ENCODE results near the gene FKBP4.
"Not testable (repeated sequence)": the region's sequence is repeated elsewhere in the genome, so short reads cannot be mapped to it uniquely, and the experiment has no call there.

FKBP4 gene

DNA sequence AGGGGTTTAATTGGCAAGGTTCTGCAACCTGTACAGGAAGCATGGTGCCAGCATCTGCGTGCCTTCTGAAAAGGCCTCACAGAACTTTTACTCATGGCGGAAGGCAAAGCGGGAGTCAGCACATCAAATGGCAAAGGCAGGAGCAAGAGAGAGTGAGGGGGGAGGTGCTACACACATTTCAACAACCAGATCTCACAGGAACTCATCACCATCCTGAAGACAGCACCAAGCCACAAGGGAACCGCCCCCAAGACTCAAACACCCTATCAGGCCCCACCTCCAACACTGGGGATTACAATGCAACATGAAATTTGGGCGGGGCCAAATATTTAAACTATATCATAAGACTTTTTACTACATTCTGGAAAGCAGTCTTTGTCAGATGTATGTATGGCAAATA, 38.0 kb upstream of the FKBP4 start:
- no peak overlapping the region for H3K4me3 ChIP-seq (ENCODE audit: low read depth in 1 of 5, low read length in 5 of 5)
- no peak overlapping the region for H3K27ac ChIP-seq (ENCODE audit: low read depth, low read length)
- H3K9ac ChIP-seq (ENCODE audit: low read length in 5 of 5), result no peak overlapping the region
- H3K27me3 ChIP-seq (ENCODE audit: control insufficient read depth in 5 of 5, insufficient read depth in 4 of 5, low read length in 5 of 5), result no peaks in the 10 kb centered on the region
- H3K4me1 ChIP-seq (ENCODE audit: control insufficient read depth in 5 of 5, insufficient read depth in 5 of 5, low read length in 5 of 5), result peaks cover 0 to 4% (median 0%) of the 10 kb centered on the region in 5 donors
- peaks cover 0 to 3% (median 0%) of the 10 kb centered on the region in 5 donors for H3K9me3 ChIP-seq (ENCODE audit: control insufficient read depth in 5 of 5, low read length in 5 of 5)
- peaks cover 0 to 7% (median 4%) of the 10 kb centered on the region in 5 donors for H3K36me3 ChIP-seq (ENCODE audit: control insufficient read depth in 5 of 5, insufficient read depth in 5 of 5, low read length in 5 of 5)

- Histone ChIP-seq H3K9ac (ENCODE audit: low read length in 5 of 5) (no peak overlapping the region), H3K4me1 (ENCODE audit: control insufficient read depth in 5 of 5, insufficient read depth in 5 of 5, low read length in 5 of 5) (no peaks in the 10 kb centered on the region), H3K27ac (ENCODE audit: low read depth, low read length) (no peak overlapping the region), H3K9me3 (ENCODE audit: control insufficient read depth in 5 of 5, low read length in 5 of 5) (peaks cover 0 to 3% (median 0%) of the 10 kb centered on the region in 5 donors), H3K27me3 (ENCODE audit: control insufficient read depth in 5 of 5, insufficient read depth in 4 of 5, low read length in 5 of 5) (no peaks in the 10 kb centered on the region), H3K4me3 (ENCODE audit: low read depth in 1 of 5, low read length in 5 of 5) (no peak overlapping the region), H3K36me3 (ENCODE audit: control insufficient read depth in 5 of 5, insufficient read depth in 5 of 5, low read length in 5 of 5) (peaks cover 0 to 7% (median 4%) of the 10 kb centered on the region in 5 donors)
Observed at GRCh38 chr12:2759733-2760132, 35.0 kb upstream of the FKBP4 start.

GRCh38 chr12:2764398-2764797, 30.4 kb upstream of the FKBP4 start:
- Histone ChIP-seq H3K9me3 (ENCODE audit: control insufficient read depth in 5 of 5, low read length in 5 of 5) (no peaks in the 10 kb centered on the region), H3K27ac (ENCODE audit: low read depth, low read length) (no peak overlapping the region), H3K36me3 (ENCODE audit: control insufficient read depth in 5 of 5, insufficient read depth in 5 of 5, low read length in 5 of 5) (peaks cover 0 to 13% (median 4%) of the 10 kb centered on the region in 5 donors), H3K9ac (ENCODE audit: low read length in 5 of 5) (no peak overlapping the region), H3K4me1 (ENCODE audit: control insufficient read depth in 5 of 5, insufficient read depth in 5 of 5, low read length in 5 of 5) (no peaks in the 10 kb centered on the region), H3K4me3 (ENCODE audit: low read depth in 1 of 5, low read length in 5 of 5) (no peak overlapping the region), H3K27me3 (ENCODE audit: control insufficient read depth in 5 of 5, insufficient read depth in 4 of 5, low read length in 5 of 5) (no peaks in the 10 kb centered on the region)

- Histone ChIP-seq H3K9me3 (ENCODE audit: control insufficient read depth in 5 of 5, low read length in 5 of 5) (no peaks in the 10 kb centered on the region), H3K27ac (ENCODE audit: low read depth, low read length) (no peak overlapping the region), H3K9ac (ENCODE audit: low read length in 5 of 5) (no peak overlapping the region), H3K4me3 (ENCODE audit: low read depth in 1 of 5, low read length in 5 of 5) (no peak overlapping the region), H3K27me3 (ENCODE audit: control insufficient read depth in 5 of 5, insufficient read depth in 4 of 5, low read length in 5 of 5) (no peaks in the 10 kb centered on the region), H3K36me3 (ENCODE audit: control insufficient read depth in 5 of 5, insufficient read depth in 5 of 5, low read length in 5 of 5) (peaks cover 0 to 13% (median 4%) of the 10 kb centered on the region in 5 donors), H3K4me1 (ENCODE audit: control insufficient read depth in 5 of 5, insufficient read depth in 5 of 5, low read length in 5 of 5) (no peaks in the 10 kb centered on the region)
Observed at GRCh38 chr12:2765052-2765451, 29.7 kb upstream of the FKBP4 start.

GRCh38 chr12:2765608-2766007, 29.2 kb upstream of the FKBP4 start:
- Histone ChIP-seq H3K27ac (ENCODE audit: low read depth, low read length) (no peak overlapping the region), H3K4me3 (ENCODE audit: low read depth in 1 of 5, low read length in 5 of 5) (no peak overlapping the region), H3K9me3 (ENCODE audit: control insufficient read depth in 5 of 5, low read length in 5 of 5) (no peaks in the 10 kb centered on the region), H3K27me3 (ENCODE audit: control insufficient read depth in 5 of 5, insufficient read depth in 4 of 5, low read length in 5 of 5) (no peaks in the 10 kb centered on the region), H3K4me1 (ENCODE audit: control insufficient read depth in 5 of 5, insufficient read depth in 5 of 5, low read length in 5 of 5) (no peaks in the 10 kb centered on the region), H3K9ac (ENCODE audit: low read length in 5 of 5) (no peak overlapping the region), H3K36me3 (ENCODE audit: control insufficient read depth in 5 of 5, insufficient read depth in 5 of 5, low read length in 5 of 5) (peaks cover 0 to 11% (median 4%) of the 10 kb centered on the region in 5 donors)

GRCh38 chr12:2768224-2768961, 26.4 kb upstream of the FKBP4 start:
- Histone ChIP-seq H3K4me3 (ENCODE audit: low read depth in 1 of 5, low read length in 5 of 5) (no peak overlapping the region), H3K27me3 (ENCODE audit: control insufficient read depth in 5 of 5, insufficient read depth in 4 of 5, low read length in 5 of 5) (peaks cover 0 to 3% (median 0%) of the 10 kb centered on the region in 5 donors), H3K9me3 (ENCODE audit: control insufficient read depth in 5 of 5, low read length in 5 of 5) (no peaks in the 10 kb centered on the region), H3K27ac (ENCODE audit: low read depth, low read length) (no peak overlapping the region), H3K4me1 (ENCODE audit: control insufficient read depth in 5 of 5, insufficient read depth in 5 of 5, low read length in 5 of 5) (no peaks in the 10 kb centered on the region), H3K36me3 (ENCODE audit: control insufficient read depth in 5 of 5, insufficient read depth in 5 of 5, low read length in 5 of 5) (peaks cover 0 to 6% (median 0%) of the 10 kb centered on the region in 5 donors), H3K9ac (ENCODE audit: low read length in 5 of 5) (no peak overlapping the region)

GRCh38 chr12:2769866-2770533, 24.8 kb upstream of the FKBP4 start:
- no peaks in the 10 kb centered on the region for H3K4me1 ChIP-seq (ENCODE audit: control insufficient read depth in 5 of 5, insufficient read depth in 5 of 5, low read length in 5 of 5)

DNA sequence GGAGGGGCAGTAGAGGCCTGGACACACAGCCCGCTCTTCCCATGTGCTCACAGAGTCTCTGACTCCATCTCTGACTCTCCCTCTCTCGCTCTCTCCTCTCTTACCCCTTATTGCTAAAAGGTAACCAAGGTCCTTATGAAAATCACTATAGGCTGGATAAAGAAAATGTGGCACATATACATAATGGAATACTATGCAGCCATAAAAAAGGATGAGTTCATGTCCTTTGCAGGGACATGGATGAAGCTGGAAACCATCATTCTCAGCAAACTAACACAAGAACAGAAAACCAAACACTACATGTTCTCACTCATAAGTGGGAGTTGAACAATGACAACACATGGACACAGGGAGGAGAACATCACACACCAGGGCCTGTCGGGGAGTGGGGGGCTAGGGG, 24.2 kb upstream of the FKBP4 start:
- H3K4me3 ChIP-seq (ENCODE audit: low read depth in 1 of 5, low read length in 5 of 5); H3K27me3 ChIP-seq (ENCODE audit: control insufficient read depth in 5 of 5, insufficient read depth in 4 of 5, low read length in 5 of 5); H3K9ac ChIP-seq (ENCODE audit: low read length in 5 of 5); H3K9me3 ChIP-seq (ENCODE audit: control insufficient read depth in 5 of 5, low read length in 5 of 5); H3K27ac ChIP-seq (ENCODE audit: low read depth, low read length); H3K36me3 ChIP-seq (ENCODE audit: control insufficient read depth in 5 of 5, insufficient read depth in 5 of 5, low read length in 5 of 5); H3K4me1 ChIP-seq (ENCODE audit: control insufficient read depth in 5 of 5, insufficient read depth in 5 of 5, low read length in 5 of 5): not testable (repeated sequence)

More at GRCh38 chr12:2769866-2770533, 24.8 kb upstream of the FKBP4 start:
- Histone ChIP-seq H3K9me3 (ENCODE audit: control insufficient read depth in 5 of 5, low read length in 5 of 5) (no peaks in the 10 kb centered on the region), H3K36me3 (ENCODE audit: control insufficient read depth in 5 of 5, insufficient read depth in 5 of 5, low read length in 5 of 5) (peaks cover 0 to 6% (median 0%) of the 10 kb centered on the region in 5 donors), H3K27me3 (ENCODE audit: control insufficient read depth in 5 of 5, insufficient read depth in 4 of 5, low read length in 5 of 5) (peaks cover 0 to 3% (median 0%) of the 10 kb centered on the region in 5 donors), H3K27ac (ENCODE audit: low read depth, low read length) (no peak overlapping the region), H3K4me3 (ENCODE audit: low read depth in 1 of 5, low read length in 5 of 5) (no peak overlapping the region), H3K9ac (ENCODE audit: low read length in 5 of 5) (no peak overlapping the region)

GRCh38 chr12:2772370-2772769, 22.4 kb upstream of the FKBP4 start:
- no peak overlapping the region for H3K4me3 ChIP-seq (ENCODE audit: low read depth in 1 of 5, low read length in 5 of 5)
- H3K27ac ChIP-seq (ENCODE audit: low read depth, low read length), result no peak overlapping the region
- H3K27me3 ChIP-seq (ENCODE audit: control insufficient read depth in 5 of 5, insufficient read depth in 4 of 5, low read length in 5 of 5), result peaks cover 0 to 8% (median 4%) of the 10 kb centered on the region in 5 donors
- H3K36me3 ChIP-seq (ENCODE audit: control insufficient read depth in 5 of 5, insufficient read depth in 5 of 5, low read length in 5 of 5), result peaks cover 0 to 5% (median 0%) of the 10 kb centered on the region in 5 donors
- no peaks in the 10 kb centered on the region for H3K9me3 ChIP-seq (ENCODE audit: control insufficient read depth in 5 of 5, low read length in 5 of 5)
- H3K9ac ChIP-seq (ENCODE audit: low read length in 5 of 5), result no peak overlapping the region
- H3K4me1 ChIP-seq (ENCODE audit: control insufficient read depth in 5 of 5, insufficient read depth in 5 of 5, low read length in 5 of 5), result no peaks in the 10 kb centered on the region

GRCh38 chr12:2773199-2773875, 21.4 kb upstream of the FKBP4 start:
- Histone ChIP-seq H3K27ac (ENCODE audit: low read depth, low read length) (no peak overlapping the region), H3K9me3 (ENCODE audit: control insufficient read depth in 5 of 5, low read length in 5 of 5) (no peaks in the 10 kb centered on the region), H3K27me3 (ENCODE audit: control insufficient read depth in 5 of 5, insufficient read depth in 4 of 5, low read length in 5 of 5) (peaks cover 0 to 8% (median 4%) of the 10 kb centered on the region in 5 donors), H3K4me1 (ENCODE audit: control insufficient read depth in 5 of 5, insufficient read depth in 5 of 5, low read length in 5 of 5) (no peaks in the 10 kb centered on the region), H3K4me3 (ENCODE audit: low read depth in 1 of 5, low read length in 5 of 5) (no peak overlapping the region), H3K36me3 (ENCODE audit: control insufficient read depth in 5 of 5, insufficient read depth in 5 of 5, low read length in 5 of 5) (no peaks in the 10 kb centered on the region), H3K9ac (ENCODE audit: low read length in 5 of 5) (no peak overlapping the region)

All from subcutaneous abdominal adipose tissue (tissue), 5 donors.